ENCODE results near the gene CCDC138.
"Not testable (repeated sequence)": the region's sequence is repeated elsewhere in the genome, so short reads cannot be mapped to it uniquely, and the experiment has no call there.

DNA sequence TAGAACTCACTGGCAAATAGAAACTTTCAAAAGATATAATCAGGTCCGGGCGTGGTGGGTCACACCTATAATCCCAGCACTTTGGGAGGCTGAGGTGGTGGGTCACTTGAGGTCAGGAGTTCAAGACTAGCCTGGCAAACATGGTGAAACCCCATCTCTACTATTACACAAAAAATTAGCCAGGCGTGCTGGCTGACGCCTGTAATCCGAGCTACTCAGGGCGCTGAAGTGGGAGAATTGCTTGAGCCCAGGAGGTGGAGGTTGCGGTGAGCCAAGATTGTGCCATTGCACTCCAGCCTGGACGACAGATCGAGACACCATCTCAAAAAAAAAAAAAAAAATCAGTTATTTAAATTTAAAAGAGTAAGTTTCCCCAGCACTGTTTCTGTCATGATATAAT, 28.6 kb upstream of the CCDC138 start:
- TF ChIP-seq, protein P1, sequence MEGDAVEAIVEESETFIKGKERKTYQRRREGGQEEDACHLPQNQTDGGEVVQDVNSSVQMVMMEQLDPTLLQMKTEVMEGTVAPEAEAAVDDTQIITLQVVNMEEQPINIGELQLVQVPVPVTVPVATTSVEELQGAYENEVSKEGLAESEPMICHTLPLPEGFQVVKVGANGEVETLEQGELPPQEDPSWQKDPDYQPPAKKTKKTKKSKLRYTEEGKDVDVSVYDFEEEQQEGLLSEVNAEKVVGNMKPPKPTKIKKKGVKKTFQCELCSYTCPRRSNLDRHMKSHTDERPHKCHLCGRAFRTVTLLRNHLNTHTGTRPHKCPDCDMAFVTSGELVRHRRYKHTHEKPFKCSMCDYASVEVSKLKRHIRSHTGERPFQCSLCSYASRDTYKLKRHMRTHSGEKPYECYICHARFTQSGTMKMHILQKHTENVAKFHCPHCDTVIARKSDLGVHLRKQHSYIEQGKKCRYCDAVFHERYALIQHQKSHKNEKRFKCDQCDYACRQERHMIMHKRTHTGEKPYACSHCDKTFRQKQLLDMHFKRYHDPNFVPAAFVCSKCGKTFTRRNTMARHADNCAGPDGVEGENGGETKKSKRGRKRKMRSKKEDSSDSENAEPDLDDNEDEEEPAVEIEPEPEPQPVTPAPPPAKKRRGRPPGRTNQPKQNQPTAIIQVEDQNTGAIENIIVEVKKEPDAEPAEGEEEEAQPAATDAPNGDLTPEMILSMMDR (IDR thresholded peaks at IDR 0.05) = not testable (repeated sequence)
- TF ChIP-seq POLR2A (IDR thresholded peaks at IDR 0.05) = not testable (repeated sequence)

Measured in heart left ventricle (tissue), 13 donors.